NCI-H1048 (cell line): Measurements from ENCODE around the gene DNAJC3.
"Not testable (repeated sequence)": the region's sequence is repeated elsewhere in the genome, so short reads cannot be mapped to it uniquely, and the experiment has no call there.

Experiments used
- DNase-seq: peaks from one replicate; lab custom pipeline; 2025; lab: John Stamatoyannopoulos, UW

Gene DNAJC3

GRCh38 chr13:95781016-95781415 lies 104.1 kb downstream of the DNAJC3 start:
- no peak for DNase-seq

GRCh38 chr13:95781940-95782339 lies 105.0 kb downstream of the DNAJC3 start:
- DNase-seq: not testable (repeated sequence)

GRCh38 chr13:95783747-95784146 lies 106.8 kb downstream of the DNAJC3 start:
- no peak for DNase-seq

- DNase-seq: no peak
Observed at GRCh38 chr13:95784161-95784899, 107.4 kb downstream of the DNAJC3 start.

- DNase-seq: no peak
Observed at GRCh38 chr13:95784900-95785290, 108.0 kb downstream of the DNAJC3 start.

- DNase-seq: no peak
Observed at GRCh38 chr13:95787356-95788099, 110.6 kb downstream of the DNAJC3 start.

GRCh38 chr13:95788100-95788463 lies 111.1 kb downstream of the DNAJC3 start:
- no peak for DNase-seq

GRCh38 chr13:95789315-95789714 lies 112.4 kb downstream of the DNAJC3 start:
- not testable (repeated sequence) for DNase-seq

- no peak for DNase-seq
Observed at GRCh38 chr13:95791084-95791722, 114.3 kb downstream of the DNAJC3 start.

GRCh38 chr13:95793018-95793555 lies 116.1 kb downstream of the DNAJC3 start:
- DNase-seq: no peak

- DNase-seq: no peak
Observed at GRCh38 chr13:95793781-95794180, 116.8 kb downstream of the DNAJC3 start.

- DNase-seq: no peak
Observed at GRCh38 chr13:95797016-95797415, 120.1 kb downstream of the DNAJC3 start.

GRCh38 chr13:95800436-95800835 lies 123.5 kb downstream of the DNAJC3 start:
- no peak for DNase-seq

- no peak for DNase-seq
Observed at GRCh38 chr13:95801825-95802224, 124.9 kb downstream of the DNAJC3 start.

- no peak for DNase-seq
Observed at GRCh38 chr13:95805921-95806320, 129.0 kb downstream of the DNAJC3 start.

- DNase-seq: no peak
Observed at GRCh38 chr13:95809429-95809828, 132.5 kb downstream of the DNAJC3 start.

GRCh38 chr13:95813139-95813538 lies 136.2 kb downstream of the DNAJC3 start:
- DNase-seq: no peak

- no peak for DNase-seq
Observed at GRCh38 chr13:95814495-95814894, 137.6 kb downstream of the DNAJC3 start.

- DNase-seq: no peak
Observed at GRCh38 chr13:95822303-95822702, 145.4 kb downstream of the DNAJC3 start.

- no peak for DNase-seq
Observed at GRCh38 chr13:95833126-95833525, 156.2 kb downstream of the DNAJC3 start.

- DNase-seq: no peak
Observed at GRCh38 chr13:95833719-95834118, 156.8 kb downstream of the DNAJC3 start.

- no peak for DNase-seq
Observed at GRCh38 chr13:95834134-95834765, 157.3 kb downstream of the DNAJC3 start.
